22Rv1 (cell line): ENCODE measurements around the gene RNF115.
A peak's percentile ranks its signal among the peaks of the same experiment; 100 is the strongest.

Experiments
- H3K27ac ChIP-seq: fragments of 450-650 bp; 2 replicates; pipeline ENCODE4 v1.5.1; 2017
- CTCF ChIP-seq: fragments of 450-650 bp; IDR thresholded peaks from 2 replicates; pipeline ENCODE4 v1.5.1; 2017; ENCODE audit warnings: mild to moderate bottlenecking
- ZFX ChIP-seq: fragments of 450-650 bp; IDR thresholded peaks from 2 replicates; pipeline ENCODE4 v1.6.1; 2017; ENCODE audit warnings: antibody characterized with exemption, borderline replicate concordance

RNF115 gene

GRCh38 chr1:145823565-145824498, at the start of gene RNF115, which contains the start of gene POLR3C:
Gene RNF115, minus strand, starts transcription at chr1:145824095. Its CDS starts 222 bp downstream, at chr1:145823873.
Gene POLR3C, plus strand, starts transcription at chr1:145824200. Its CDS starts 1,577 bp downstream, at chr1:145825777.
- peak within 1 kb of the TSS; percentile 91 for H3K27ac ChIP-seq
- TF ChIP-seq ZFX (no peak), CTCF (no peak)

GRCh38 chr1:145871994-145872924, 48.4 kb upstream of the RNF115 start:
- H3K27ac ChIP-seq = no peak overlapping the region
- TF ChIP-seq CTCF (no peak), ZFX (no peak)

- TF ChIP-seq ZFX = no peak
- no peak for TF ChIP-seq CTCF
- H3K27ac ChIP-seq = no peak overlapping the region
Observed at GRCh38 chr1:145868232-145868631, 44.3 kb upstream of the RNF115 start.

- no peak overlapping the region for H3K27ac ChIP-seq
- TF ChIP-seq CTCF (no peak), ZFX (no peak)
Observed at GRCh38 chr1:145863282-145864018, 39.6 kb upstream of the RNF115 start.

GRCh38 chr1:145859491-145860023, 35.7 kb upstream of the RNF115 start:
- H3K27ac ChIP-seq = peak overlapping the region; percentile 86
- TF ChIP-seq ZFX = no peak
- peak; percentile 20; the same call in 1 of the 2 replicates for TF ChIP-seq CTCF

GRCh38 chr1:145858901-145859490, 35.1 kb upstream of the RNF115 start, which contains the start of gene PIAS3:
Gene PIAS3, minus strand, starts transcription at chr1:145859081. Its CDS starts 91 bp downstream, at chr1:145858990.
- no peak for TF ChIP-seq ZFX
- TF ChIP-seq CTCF = no peak
- H3K27ac ChIP-seq = peak within 1 kb of the TSS; percentile 86
